H1 (cell line): Measurements from ENCODE around the gene PTPRG. TPM values are rescaled to one million over a fixed set of nuclear protein-coding genes. Genes with fewer than 3 reads are reported as not detected.

Source experiments
- CHD7 ChIP-seq: fragments of 300-600 bp; sonication (generic); IDR thresholded peaks from 2 replicates; pipeline ENCODE4 v1.7.1; 2012; ENCODE audit warnings: low read length, moderate library complexity, mild to moderate bottlenecking, inconsistent platforms; ENCODE audit not compliant: insufficient replicate concordance
- CREB1 ChIP-seq: IDR thresholded peaks from 2 replicates; pipeline ENCODE4 v1.6.1; 2012; ENCODE audit warnings: inconsistent platforms
- GTF2F1 ChIP-seq: IDR thresholded peaks from 2 replicates; pipeline ENCODE4 v1.6.1; 2012; ENCODE audit warnings: low read depth, low read length, improper control_type of control experiment, borderline replicate concordance
- KDM4A ChIP-seq: IDR thresholded peaks from one replicate; pipeline ENCODE4 v1.7.1; 2012; ENCODE audit warnings: low read depth, mild to moderate bottlenecking, moderate library complexity, low read length, inconsistent platforms; ENCODE audit not compliant: severe bottlenecking
- SAP30 ChIP-seq: fragments of 300-600 bp; sonication (generic); IDR thresholded peaks from 2 replicates; pipeline ENCODE4 v1.7.1; 2012; ENCODE audit warnings: low read length, moderate library complexity, mild to moderate bottlenecking, inconsistent platforms; ENCODE audit not compliant: insufficient read depth, insufficient replicate concordance
- SP1 ChIP-seq: IDR thresholded peaks from 2 replicates; pipeline ENCODE4 v1.6.1; 2011; ENCODE audit warnings: low read depth, low read length
- SP2 ChIP-seq: IDR thresholded peaks from 2 replicates; pipeline ENCODE4 v1.6.1; 2012; ENCODE audit warnings: mild to moderate bottlenecking, low read length, inconsistent platforms
- SRF ChIP-seq: IDR thresholded peaks from 2 replicates; pipeline ENCODE4 v1.6.1; 2011; ENCODE audit warnings: mild to moderate bottlenecking, low read depth, low read length, moderate library complexity
- SUZ12 ChIP-seq: fragments of 200-600 bp; sonication (generic); IDR thresholded peaks from 2 replicates; pipeline ENCODE4 v1.6.1; 2012; ENCODE audit warnings: mild to moderate bottlenecking, inconsistent platforms, low read length, moderate library complexity, mixed read lengths
- YY1 ChIP-seq: IDR thresholded peaks from 2 replicates; pipeline ENCODE4 v1.6.1; 2011; ENCODE audit warnings: low read depth, mild to moderate bottlenecking, low read length
- polyA plus RNA-seq, 7 experiments: library from polyadenylated mRNA; depleted of rRNA in 3 of 7; stranded (reverse) in 5 of 7; unstranded in 2 of 7; fragments of >200 nt in 5 of 7; fragments of 200-250 nt in 2 of 7; gene quantifications; 1 replicate in 5 of 7; 2 replicates in 1 of 7; 4 replicates in 1 of 7; pipeline versions ENCODE4 v1.2.1 to v1.2.3, GENCODE V29; 2011 to 2013; ENCODE audit warnings: missing spikeins in 2 of 7, mixed read lengths in 2 of 7
- total RNA-seq: library from RNA; stranded (reverse); fragmentation: NEBNext Ultra II Directional; extraction: Animal tissue kit (Norgen Biotek cat#: 25700); gene quantifications from 2 replicates; pipeline ENCODE4 v1.2.1, GENCODE V29; 2021

Gene PTPRG
- total and polyA plus RNA-seq, 2 of the 8 experiments (the other 6 are each of a cell fraction or from before 2014, with no cell fraction given) = 23.3 to 96.2 TPM

GRCh38 chr3:62228467-62228866 is 667.1 kb downstream of the PTPRG start (continued):
- TF ChIP-seq CHD7 (no peak), SP1 (no peak), CREB1 (no peak), GTF2F1 (no peak), KDM4A (no peak), SRF (no peak), YY1 (no peak), SUZ12 (no peak), SAP30 (no peak), SP2 (no peak)
- TF ChIP-seq, all 59 proteins: peak for 0
